BLaER1 treated with 17β-estradiol and CSF1 and Interleukin-3, amounts not matched to agents 10 nM and 100 nM (cell line): Measurements from ENCODE around the gene ZNF683.
"Not testable (repeated sequence)": the region's sequence is repeated elsewhere in the genome, so short reads cannot be mapped to it uniquely, and the experiment has no call there.

Experiments used
- H3K27ac ChIP-seq, 11 experiments: shearing (Covaris generic); formaldehyde crosslinking; 2 replicates each; pipeline ENCODE4 v1.8.1; 2022
- H3K27me3 ChIP-seq, 11 experiments: shearing (Covaris generic); formaldehyde crosslinking; 2 replicates each; pipeline ENCODE4 v1.8.1; 2022
- H3K36me3 ChIP-seq, 11 experiments: shearing (Covaris generic); formaldehyde crosslinking; 2 replicates each; pipeline ENCODE4 v1.8.1; 2022
- H3K4me1 ChIP-seq, 10 experiments: shearing (Covaris generic); formaldehyde crosslinking; 2 replicates each; pipeline ENCODE4 v1.8.1; 2022
- H3K4me2 ChIP-seq, 11 experiments: shearing (Covaris generic); formaldehyde crosslinking; 2 replicates each; pipeline ENCODE4 v1.8.1; 2022
- H3K4me3 ChIP-seq, 10 experiments: shearing (Covaris generic); formaldehyde crosslinking; 2 replicates each; pipeline ENCODE4 v1.8.1; 2022
- H3K9ac ChIP-seq, 11 experiments: shearing (Covaris generic); formaldehyde crosslinking; 2 replicates each; pipeline ENCODE4 v1.8.1; 2022
- H3K9me3 ChIP-seq, 11 experiments: shearing (Covaris generic); formaldehyde crosslinking; replicated peaks in 1 of 11; 2 replicates each; pipeline ENCODE4 v1.8.1; 2022
- H4K20me1 ChIP-seq, 11 experiments: shearing (Covaris generic); formaldehyde crosslinking; 2 replicates each; pipeline ENCODE4 v1.8.1; 2022
- Cebpa-rat ChIP-seq, 11 experiments: shearing (Covaris generic); IDR thresholded peaks; 2 replicates each; pipeline ENCODE4 v1.8.1; 2022

The ZNF683 gene

DNA sequence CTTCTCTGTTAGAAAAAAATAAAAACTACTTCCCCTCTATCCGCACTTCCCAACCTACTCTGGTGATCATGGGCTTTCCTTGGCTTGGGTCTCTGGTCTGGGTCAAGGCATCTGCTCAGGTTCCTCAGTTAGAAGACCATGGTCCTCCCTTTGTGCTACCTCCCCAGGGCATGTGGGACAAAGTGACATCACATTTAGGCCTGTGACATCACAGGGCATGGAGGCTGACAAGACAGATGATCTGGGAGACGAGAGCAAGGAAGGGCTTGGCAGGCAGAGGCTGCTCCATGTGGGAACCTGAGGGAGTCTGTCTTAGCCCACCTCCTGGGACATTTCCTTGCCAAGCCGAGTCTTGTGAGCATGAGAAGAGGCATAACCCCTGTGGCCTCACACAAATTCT lies at the start of gene ZNF683:
ZNF683 (minus strand) TSS at position 140 of the 400 bp plus-strand sequence. CDS start 4,179 bp downstream, outside the sequence.
- H3K27me3 ChIP-seq, H3K4me3 ChIP-seq, H4K20me1 ChIP-seq, H3K9me3 ChIP-seq, H3K36me3 ChIP-seq: not testable (repeated sequence)
- Histone ChIP-seq H3K4me2 (peak within 1 kb of the TSS; percentile 20 to 82 (median 47); a peak in 21 of 22 replicates), H3K9ac (peak within 1 kb of the TSS in 1 of 11 experiments; percentile 15; a peak in 2 of 22 replicates), H3K27ac (peak within 1 kb of the TSS in 6 of 11 experiments; percentile 14 to 52 (median 28); a peak in 7 of 22 replicates), H3K4me1 (peaks cover 29 to 81% (median 61%) of the 10 kb centered on the region in 10 experiments)

DNA sequence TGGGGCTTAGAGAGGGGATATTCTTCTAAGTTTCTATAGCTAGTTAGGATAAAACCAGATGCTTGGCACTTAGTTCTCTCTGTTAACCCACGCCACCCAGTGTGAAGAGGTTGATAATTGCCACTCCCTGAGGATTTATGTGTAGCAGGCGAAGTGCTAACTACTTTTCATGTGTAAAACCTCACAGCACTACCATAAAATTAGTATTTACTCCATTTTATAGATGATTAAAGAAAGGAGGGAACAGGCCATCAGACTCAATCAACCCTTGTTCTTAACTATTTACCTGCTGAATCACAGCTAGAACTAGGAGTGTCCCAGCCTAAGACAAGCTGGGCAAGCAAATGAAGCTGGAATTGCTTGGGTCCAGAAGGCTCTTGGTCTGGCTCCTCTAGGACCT lies 46.9 kb upstream of the ZNF683 start:
- Histone ChIP-seq H4K20me1 (no peaks in the 10 kb centered on the region), H3K27ac (no peak overlapping the region), H3K9ac (no peak overlapping the region), H3K4me2 (no peak overlapping the region), H3K27me3 (peaks cover 2 to 21% (median 10%) of the 10 kb centered on the region in 11 experiments; a peak in 18 of 22 replicates), H3K36me3 (no peaks in the 10 kb centered on the region), H3K4me1 (no peaks in the 10 kb centered on the region), H3K9me3 (no peaks in the 10 kb centered on the region), H3K4me3 (no peak overlapping the region)
- TF ChIP-seq Cebpa-rat (IDR thresholded peaks at IDR 0.05): no peak

DNA sequence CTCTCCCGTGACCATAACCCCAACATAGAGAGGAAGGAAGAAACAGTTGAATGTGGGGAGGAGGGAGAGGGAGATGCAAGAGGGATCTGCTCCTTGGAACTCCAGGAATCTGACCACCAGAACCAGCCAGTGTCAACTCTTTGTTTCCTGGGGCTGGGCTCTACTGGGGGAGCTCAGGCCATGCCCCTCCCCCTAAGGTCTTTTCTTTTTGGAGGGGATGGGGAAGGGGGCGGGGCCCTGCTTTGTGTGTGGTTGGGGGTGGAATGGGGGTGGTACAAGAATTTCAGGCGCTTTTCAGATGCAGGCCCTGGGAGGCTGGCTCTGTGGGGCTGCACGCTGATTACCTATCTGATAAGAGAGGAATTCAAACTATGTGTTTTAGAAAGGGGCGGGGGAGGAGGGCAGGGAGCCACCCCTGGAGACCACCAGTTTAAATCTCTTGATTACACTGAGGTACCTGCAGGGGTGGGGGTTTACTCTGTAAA lies 46.4 kb upstream of the ZNF683 start:
- H3K9me3 ChIP-seq: no peaks in the 10 kb centered on the region
- no peaks in the 10 kb centered on the region for H3K4me1 ChIP-seq
- TF ChIP-seq Cebpa-rat (IDR thresholded peaks at IDR 0.05): no peak
- no peaks in the 10 kb centered on the region for H4K20me1 ChIP-seq
- H3K9ac ChIP-seq: no peak overlapping the region
- no peak overlapping the region for H3K4me3 ChIP-seq
- H3K4me2 ChIP-seq: no peak overlapping the region
- H3K27ac ChIP-seq: no peak overlapping the region
- peaks cover 5 to 26% (median 16%) of the 10 kb centered on the region in 11 experiments for H3K27me3 ChIP-seq
- no peaks in the 10 kb centered on the region for H3K36me3 ChIP-seq

DNA sequence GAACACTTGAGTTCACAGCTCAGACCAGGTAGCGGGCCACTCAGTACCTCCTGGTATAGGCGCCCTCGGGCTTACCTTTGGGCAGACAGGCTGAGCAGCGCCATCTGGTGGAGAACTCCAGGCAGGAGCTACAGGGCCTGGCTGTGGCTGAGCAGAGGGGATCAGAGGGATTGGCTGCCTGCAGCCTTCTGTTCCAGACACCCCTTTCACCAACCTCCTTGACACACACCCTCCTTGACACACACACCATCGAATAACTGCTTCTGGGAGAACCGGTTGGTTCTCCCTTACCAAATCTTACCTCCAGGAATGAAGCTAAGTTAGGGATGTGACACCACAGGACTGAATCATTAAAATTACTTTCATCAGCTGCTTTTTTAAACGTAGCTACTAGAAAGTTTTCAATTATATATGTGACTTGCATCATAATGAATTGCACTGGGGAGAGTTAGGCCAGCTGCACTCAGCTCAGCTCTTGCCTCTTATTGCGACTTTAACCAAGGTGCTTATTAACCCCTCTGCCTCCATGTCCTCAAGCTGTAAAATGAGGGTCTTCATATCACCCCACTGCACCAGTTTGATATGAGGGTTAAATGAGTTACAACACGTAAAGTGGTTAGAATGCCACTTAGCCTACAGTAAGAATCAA lies 44.7 kb upstream of the ZNF683 start:
- H4K20me1 ChIP-seq: 0 out of 22 replicates have a peak, but pooled peaks cover 0 to 5% (median 0%) of the 10 kb centered on the region in 11 experiments
- TF ChIP-seq Cebpa-rat (IDR thresholded peaks at IDR 0.05): no peak
- no peak overlapping the region for H3K9ac ChIP-seq
- H3K4me2 ChIP-seq: no peak overlapping the region
- no peak overlapping the region for H3K4me3 ChIP-seq
- H3K4me1 ChIP-seq: no peaks in the 10 kb centered on the region
- H3K36me3 ChIP-seq: no peaks in the 10 kb centered on the region
- H3K9me3 ChIP-seq: peaks cover 0 to under 1% (median 0%) of the 10 kb centered on the region in 11 experiments; a peak in 1 of 22 replicates
- H3K27me3 ChIP-seq: peaks cover 22 to 43% (median 33%) of the 10 kb centered on the region in 11 experiments
- H3K27ac ChIP-seq: no peak overlapping the region

DNA sequence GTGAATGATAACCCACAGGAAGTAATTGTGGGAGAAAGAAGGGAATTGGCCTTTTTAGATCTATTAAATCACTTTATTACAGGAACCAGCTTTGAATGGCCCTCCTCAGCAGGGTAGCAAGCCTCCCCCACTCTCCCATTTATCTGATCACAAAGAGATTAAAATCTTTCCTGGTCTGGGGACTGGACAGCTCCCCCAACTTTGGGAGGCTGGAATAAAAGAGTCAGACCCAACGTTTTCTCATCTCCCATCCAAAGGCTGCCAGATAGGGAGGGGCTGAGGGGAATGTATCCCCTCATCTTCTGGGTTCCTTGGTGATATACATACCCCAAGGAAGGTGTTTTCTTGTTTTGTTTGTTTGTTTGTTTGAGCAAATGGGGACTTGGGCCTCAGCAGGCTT lies 40.5 kb upstream of the ZNF683 start:
- H3K27me3 ChIP-seq: peaks cover 59 to 84% (median 72%) of the 10 kb centered on the region in 11 experiments

DNA sequence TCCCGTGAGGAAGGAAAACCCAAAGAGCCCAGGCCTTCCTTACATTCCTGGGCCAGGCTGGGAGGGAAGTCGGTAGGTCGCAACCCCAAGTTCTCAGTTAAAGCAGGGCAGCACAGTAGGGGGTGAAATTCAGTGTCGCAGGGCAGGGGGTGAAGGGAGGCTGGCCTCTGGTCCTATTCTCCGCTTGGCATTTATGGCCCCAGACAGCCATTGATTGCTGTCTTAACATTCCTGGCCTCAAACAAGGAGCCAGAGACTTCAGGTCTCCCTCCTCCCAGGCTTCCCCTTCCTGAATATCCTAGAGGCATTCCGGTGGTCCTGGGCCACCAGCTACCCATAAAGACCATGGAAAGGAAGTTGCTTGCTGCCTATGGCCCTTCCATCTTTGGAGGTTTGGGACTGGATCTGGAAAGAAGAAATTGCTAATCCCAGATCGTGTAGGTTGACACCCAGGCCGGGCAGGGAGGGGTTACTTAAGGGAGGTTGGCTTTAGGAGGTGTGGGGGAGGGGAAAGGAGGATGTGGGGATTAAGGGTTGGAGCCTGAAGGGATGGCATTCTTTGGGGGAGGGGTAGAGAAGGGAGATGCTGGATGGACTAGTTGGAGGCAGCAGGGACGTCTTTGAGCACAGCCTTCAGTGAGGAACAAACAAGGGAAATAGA lies 39.8 kb upstream of the ZNF683 start:
- Histone ChIP-seq H3K36me3 (no peaks in the 10 kb centered on the region), H4K20me1 (peaks cover 0 to 20% (median 5%) of the 10 kb centered on the region in 11 experiments; a peak in 5 of 22 replicates), H3K27me3 (peaks cover 59 to 88% (median 72%) of the 10 kb centered on the region in 11 experiments), H3K9ac (no peak overlapping the region), H3K4me1 (peaks cover 0 to 5% (median 0%) of the 10 kb centered on the region in 10 experiments; a peak in 1 of 20 replicates), H3K4me2 (no peak overlapping the region), H3K4me3 (no peak overlapping the region), H3K9me3 (peaks cover 0 to 20% (median 5%) of the 10 kb centered on the region in 11 experiments; a peak in 11 of 22 replicates), H3K27ac (no peak overlapping the region)
- TF ChIP-seq Cebpa-rat (IDR thresholded peaks at IDR 0.05): no peak

More for the DNA sequence above, 40.5 kb upstream of the ZNF683 start:
- no peak for TF ChIP-seq Cebpa-rat (IDR thresholded peaks at IDR 0.05)
- Histone ChIP-seq H3K4me1 (peaks cover 0 to 5% (median 0%) of the 10 kb centered on the region in 10 experiments; a peak in 1 of 20 replicates), H4K20me1 (peaks cover 0 to 20% (median 5%) of the 10 kb centered on the region in 11 experiments; a peak in 5 of 22 replicates), H3K27ac (no peak overlapping the region), H3K9ac (no peak overlapping the region), H3K36me3 (no peaks in the 10 kb centered on the region), H3K4me2 (no peak overlapping the region), H3K9me3 (peaks cover 0 to 20% (median 5%) of the 10 kb centered on the region in 11 experiments; a peak in 11 of 22 replicates), H3K4me3 (no peak overlapping the region)

DNA sequence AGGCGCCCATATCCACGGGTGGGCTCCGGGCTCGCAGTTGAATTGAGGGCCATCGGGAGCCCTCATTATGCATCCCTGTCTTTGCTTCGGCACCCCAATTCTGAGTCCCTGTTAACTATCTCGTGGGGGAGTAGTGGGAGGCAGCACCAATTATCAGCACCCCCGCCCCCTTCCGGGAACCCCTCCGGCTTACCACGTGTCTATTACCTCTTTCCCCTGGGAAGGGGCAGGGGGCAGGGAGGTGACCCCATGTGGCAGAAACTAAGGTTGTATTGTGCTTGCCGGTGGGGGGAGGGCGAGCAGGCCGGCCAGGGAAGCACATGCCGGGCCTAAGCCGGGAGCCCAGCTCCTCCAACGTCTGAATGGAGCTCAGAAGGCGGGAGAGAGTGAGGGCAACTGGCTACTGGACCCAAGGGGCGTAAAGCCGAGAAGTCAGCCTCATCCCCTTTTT lies 39.1 kb upstream of the ZNF683 start:
- no peak overlapping the region for H3K4me2 ChIP-seq
- H3K4me3 ChIP-seq: no peak overlapping the region
- TF ChIP-seq Cebpa-rat (IDR thresholded peaks at IDR 0.05): no peak
- peaks cover 0 to 5% (median 0%) of the 10 kb centered on the region in 10 experiments; a peak in 1 of 20 replicates for H3K4me1 ChIP-seq
- no peak overlapping the region for H3K9ac ChIP-seq
- H3K36me3 ChIP-seq: no peaks in the 10 kb centered on the region
- peaks cover 0 to 20% (median 5%) of the 10 kb centered on the region in 11 experiments; a peak in 5 of 22 replicates for H4K20me1 ChIP-seq
- H3K27me3 ChIP-seq: peaks cover 59 to 88% (median 72%) of the 10 kb centered on the region in 11 experiments
- H3K9me3 ChIP-seq: peaks cover 0 to 20% (median 5%) of the 10 kb centered on the region in 11 experiments; a peak in 11 of 22 replicates
- H3K27ac ChIP-seq: no peak overlapping the region

DNA sequence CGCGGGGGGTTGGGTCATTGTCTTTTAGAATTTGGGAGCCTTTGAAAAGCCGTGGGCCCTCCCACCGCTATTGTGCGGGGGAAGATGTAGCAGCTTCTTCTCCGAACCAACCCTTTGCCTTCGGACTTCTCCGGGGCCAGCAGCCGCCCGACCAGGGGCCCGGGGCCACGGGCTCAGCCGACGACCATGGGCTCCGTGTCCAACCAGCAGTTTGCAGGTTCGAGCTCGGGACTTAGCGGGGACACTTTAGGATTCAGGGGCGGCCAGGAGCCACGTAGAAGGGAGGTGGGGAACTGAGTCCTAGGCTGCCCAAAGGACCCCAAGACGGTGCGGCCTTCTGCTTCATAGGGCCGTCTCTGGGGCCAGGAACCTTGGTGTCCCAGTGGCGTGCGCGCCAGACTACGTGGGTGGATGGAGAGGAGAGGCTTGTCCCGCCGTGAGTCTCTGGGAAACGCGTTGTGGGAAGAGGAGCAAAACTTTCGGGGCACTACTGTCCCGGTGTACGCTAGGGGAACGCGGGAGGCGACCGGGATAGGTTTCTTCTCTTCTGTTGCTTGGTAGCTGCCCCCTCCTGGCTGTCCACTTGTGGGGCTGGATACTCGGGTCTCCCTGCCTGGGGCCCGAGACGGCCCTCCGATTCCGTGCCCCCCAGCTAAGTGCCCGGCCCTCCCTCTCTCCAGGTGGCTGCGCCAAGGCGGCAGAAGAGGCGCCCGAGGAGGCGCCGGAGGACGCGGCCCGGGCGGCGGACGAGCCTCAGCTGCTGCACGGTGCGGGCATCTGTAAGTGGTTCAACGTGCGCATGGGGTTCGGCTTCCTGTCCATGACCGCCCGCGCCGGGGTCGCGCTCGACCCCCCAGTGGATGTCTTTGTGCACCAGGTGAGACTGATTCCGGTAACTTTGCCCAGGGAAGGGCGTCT lies 38.4 kb upstream of the ZNF683 start, which contains the start of gene LIN28A:
LIN28A (plus strand) TSS at position 112 of the 918 bp plus-strand sequence; CDS start at position 187, 75 bp downstream.
- Histone ChIP-seq H3K4me2 (0 out of 22 replicates have a peak within 1 kb of the TSS, but pooled peaks of 1 of the 11 experiments have one; percentile 4), H3K4me1 (peaks cover 0 to 5% (median 0%) of the 10 kb centered on the region in 10 experiments; a peak in 1 of 20 replicates), H3K27ac (no peak within 1 kb of the TSS), H3K9me3 (peaks cover 0 to 20% (median 5%) of the 10 kb centered on the region in 11 experiments; a peak in 11 of 22 replicates), H3K36me3 (no peaks in the 10 kb centered on the region), H4K20me1 (peaks cover 0 to 20% (median 5%) of the 10 kb centered on the region in 11 experiments; a peak in 5 of 22 replicates), H3K9ac (no peak within 1 kb of the TSS), H3K4me3 (0 out of 20 replicates have a peak within 1 kb of the TSS, but pooled peaks of 1 of the 10 experiments have one; percentile 7), H3K27me3 (peaks cover 59 to 82% (median 72%) of the 10 kb centered on the region in 11 experiments)
- no peak for TF ChIP-seq Cebpa-rat (IDR thresholded peaks at IDR 0.05)
